IPS-20b (cell line): ENCODE results near the gene ADIPOR1.

ENCODE experiments used
- H3K27ac ChIP-seq: one replicate; pipeline ENCODE4 v1.5.1; 2013; ENCODE audit warnings: low read length
- H3K27me3 ChIP-seq: 2 replicates; pipeline ENCODE4 v1.6.1; 2013; ENCODE audit warnings: mild to moderate bottlenecking, low read length, inconsistent platforms; ENCODE audit not compliant: insufficient read depth
- H3K36me3 ChIP-seq: 2 replicates; pipeline ENCODE4 v1.6.1; 2013; ENCODE audit warnings: low read depth, mild to moderate bottlenecking, inconsistent platforms, low read length, moderate library complexity; ENCODE audit not compliant: insufficient read depth
- H3K4me1 ChIP-seq: 2 replicates; pipeline ENCODE4 v1.6.1; 2013; ENCODE audit warnings: mild to moderate bottlenecking, control low read depth, inconsistent platforms, low read length, moderate library complexity; ENCODE audit not compliant: insufficient read depth
- H3K4me3 ChIP-seq: 2 replicates; pipeline ENCODE4 v1.5.1; 2013; ENCODE audit warnings: mild to moderate bottlenecking, low read length, inconsistent platforms
- H3K9ac ChIP-seq: 2 replicates; pipeline ENCODE4 v1.6.1; 2013; ENCODE audit warnings: low read depth, mild to moderate bottlenecking, inconsistent platforms, low read length, moderate library complexity
- H3K9me3 ChIP-seq: 2 replicates; pipeline ENCODE4 v1.6.1; 2013; ENCODE audit warnings: mild to moderate bottlenecking, low read depth, low read length, inconsistent platforms; ENCODE audit not compliant: insufficient read depth

Gene ADIPOR1

GRCh38 chr1:202967684-202968281, 9.7 kb upstream of the ADIPOR1 start:
- H3K9me3 ChIP-seq, result no peaks in the 10 kb centered on the region
- peak overlapping the region; percentile 75 for H3K4me3 ChIP-seq
- peaks cover 17% of the 10 kb centered on the region for H3K36me3 ChIP-seq
- H3K4me1 ChIP-seq, result peaks cover 3% of the 10 kb centered on the region; the same call in 1 of the 2 replicates
- peaks cover 11% of the 10 kb centered on the region for H3K27me3 ChIP-seq
- peak overlapping the region; percentile 68; the same call in 1 of the 2 replicates for H3K9ac ChIP-seq
- H3K27ac ChIP-seq, result no peak overlapping the region

- H3K4me3 ChIP-seq, result peak overlapping the region; percentile 91
- H3K9ac ChIP-seq, result peak overlapping the region; percentile 86; the same call in 1 of the 2 replicates
- H3K27me3 ChIP-seq, result peaks cover 11% of the 10 kb centered on the region
- H3K27ac ChIP-seq, result no peak overlapping the region
- peaks cover 26% of the 10 kb centered on the region for H3K36me3 ChIP-seq
- H3K4me1 ChIP-seq, result peaks cover 3% of the 10 kb centered on the region; the same call in 1 of the 2 replicates
- no peaks in the 10 kb centered on the region for H3K9me3 ChIP-seq
Measured at GRCh38 chr1:202966006-202966898, 8.1 kb upstream of the ADIPOR1 start.

DNA sequence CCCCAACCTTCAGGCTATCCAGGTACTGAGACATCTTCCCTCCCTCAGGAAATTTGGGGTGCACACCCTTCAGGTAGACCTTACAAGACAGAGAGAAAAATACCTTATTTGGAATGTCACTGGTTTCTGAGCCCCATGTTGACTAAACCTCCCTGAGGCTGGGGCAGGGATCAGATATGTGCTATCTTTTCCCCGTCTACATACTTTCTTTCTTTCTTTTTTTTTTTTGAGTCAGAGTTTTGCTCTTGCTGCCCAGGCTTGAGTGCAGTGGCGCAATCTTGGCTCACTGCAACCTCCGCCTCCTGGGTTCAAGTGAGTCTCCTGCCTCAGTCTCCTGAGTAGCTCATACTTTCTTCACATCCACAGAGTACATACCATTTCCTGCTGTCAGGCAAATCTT, 7.3 kb upstream of the ADIPOR1 start:
- Histone ChIP-seq H3K36me3 (peaks cover 26% of the 10 kb centered on the region), H3K4me3 (no peak overlapping the region), H3K9ac (no peak overlapping the region), H3K27ac (no peak overlapping the region), H3K9me3 (no peaks in the 10 kb centered on the region), H3K4me1 (peaks cover 3% of the 10 kb centered on the region; the same call in 1 of the 2 replicates), H3K27me3 (peaks cover 11% of the 10 kb centered on the region)

- H3K36me3 ChIP-seq, result peaks cover 26% of the 10 kb centered on the region
- H3K27me3 ChIP-seq, result peaks cover 11% of the 10 kb centered on the region
- no peak overlapping the region for H3K4me3 ChIP-seq
- H3K9ac ChIP-seq, result no peak overlapping the region
- peaks cover 3% of the 10 kb centered on the region; the same call in 1 of the 2 replicates for H3K4me1 ChIP-seq
- no peak overlapping the region for H3K27ac ChIP-seq
- H3K9me3 ChIP-seq, result no peaks in the 10 kb centered on the region
Measured at GRCh38 chr1:202964791-202965410, 6.8 kb upstream of the ADIPOR1 start.

DNA sequence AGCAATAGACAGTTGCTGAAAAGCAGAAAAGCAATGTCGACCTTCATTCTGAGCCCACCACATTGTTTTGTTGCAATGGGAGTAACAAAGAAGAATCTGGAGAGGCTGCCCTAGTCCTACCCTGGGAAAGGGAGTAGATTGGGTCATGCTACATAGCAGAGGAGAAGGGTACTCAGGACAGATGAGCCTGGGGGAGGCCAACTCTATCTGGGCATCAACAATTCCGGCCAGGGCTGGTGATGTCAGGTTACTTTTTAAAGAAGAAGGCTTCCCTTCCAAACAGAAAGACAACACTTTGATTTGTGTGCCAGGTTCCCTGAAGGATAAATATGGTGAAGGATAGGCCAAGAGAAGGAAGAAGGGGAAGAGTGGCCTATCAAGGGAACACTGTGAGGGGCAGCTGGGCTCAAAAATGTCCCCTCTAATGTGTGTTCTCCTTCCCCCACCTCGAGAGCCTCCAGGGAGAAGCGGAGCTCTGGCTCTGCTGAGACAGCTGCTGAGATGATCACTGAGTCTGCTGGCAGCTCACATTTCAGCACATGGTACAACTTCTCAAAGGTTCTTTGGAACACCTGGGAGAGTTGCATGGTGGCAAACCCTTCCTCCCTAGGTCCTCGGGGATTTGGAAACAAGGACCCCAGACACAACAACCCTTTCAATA, 3.2 kb upstream of the ADIPOR1 start:
- H3K4me3 ChIP-seq, result no peak overlapping the region
- no peaks in the 10 kb centered on the region for H3K4me1 ChIP-seq
- H3K36me3 ChIP-seq, result peaks cover 26% of the 10 kb centered on the region
- H3K9ac ChIP-seq, result no peak overlapping the region
- H3K27me3 ChIP-seq, result no peaks in the 10 kb centered on the region; the same call in 1 of the 2 replicates
- no peak overlapping the region for H3K27ac ChIP-seq
- no peaks in the 10 kb centered on the region for H3K9me3 ChIP-seq

DNA sequence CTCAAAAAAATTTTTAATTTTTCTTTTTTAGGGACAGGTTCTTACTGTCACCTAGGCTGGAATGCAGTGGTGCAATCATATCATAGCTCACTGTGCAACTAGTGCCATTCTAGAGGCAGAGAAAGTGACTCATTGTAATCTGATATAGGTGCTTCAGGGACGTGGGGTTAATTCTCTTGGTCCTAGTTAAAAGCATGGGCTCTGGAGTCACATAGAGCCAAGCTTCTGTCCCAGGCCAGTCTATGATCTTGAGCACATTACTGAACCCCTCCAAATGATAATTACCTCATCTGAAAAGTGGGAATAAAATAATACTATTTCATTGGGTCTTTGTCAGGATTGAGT, 1.1 kb upstream of the ADIPOR1 start:
- Histone ChIP-seq H3K4me1 (no peaks in the 10 kb centered on the region), H3K27me3 (no peaks in the 10 kb centered on the region), H3K4me3 (no peak overlapping the region), H3K9me3 (no peaks in the 10 kb centered on the region), H3K27ac (no peak overlapping the region), H3K36me3 (peaks cover 25% of the 10 kb centered on the region), H3K9ac (no peak overlapping the region)

- Histone ChIP-seq H3K9ac (peak overlapping the region; percentile 86; the same call in 1 of the 2 replicates), H3K4me1 (no peaks in the 10 kb centered on the region), H3K36me3 (peaks cover 21% of the 10 kb centered on the region), H3K27me3 (no peaks in the 10 kb centered on the region), H3K27ac (no peak overlapping the region), H3K4me3 (peak overlapping the region; percentile 91), H3K9me3 (no peaks in the 10 kb centered on the region)
Measured at GRCh38 chr1:202958544-202959275, 598 bp upstream of the ADIPOR1 start.

DNA sequence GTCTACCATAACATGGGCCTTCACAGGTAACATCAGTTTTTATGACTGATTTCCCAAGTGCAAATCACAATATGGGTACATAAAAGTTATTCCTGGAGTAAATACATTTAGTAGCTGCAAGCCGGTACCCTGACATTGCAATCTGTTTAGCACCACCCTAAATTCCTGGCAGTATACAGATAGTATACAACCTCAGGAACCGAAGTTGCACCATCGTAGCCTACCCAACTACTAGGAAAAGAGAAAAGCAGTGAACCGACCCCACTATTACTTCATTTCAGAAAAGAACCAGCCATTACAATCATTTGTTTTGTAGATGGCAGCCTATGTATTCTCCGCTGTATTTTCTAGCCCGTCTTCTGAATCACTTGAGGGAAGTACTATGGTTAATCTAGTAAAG, 1.1 kb downstream of the ADIPOR1 start:
- peak overlapping the region; percentile 91 for H3K4me3 ChIP-seq
- H3K36me3 ChIP-seq, result peaks cover 6% of the 10 kb centered on the region
- peak overlapping the region; percentile 89; the same call in 1 of the 2 replicates for H3K9ac ChIP-seq
- H3K27me3 ChIP-seq, result no peaks in the 10 kb centered on the region
- H3K4me1 ChIP-seq, result no peaks in the 10 kb centered on the region
- H3K9me3 ChIP-seq, result no peaks in the 10 kb centered on the region
- H3K27ac ChIP-seq, result no peak overlapping the region

DNA sequence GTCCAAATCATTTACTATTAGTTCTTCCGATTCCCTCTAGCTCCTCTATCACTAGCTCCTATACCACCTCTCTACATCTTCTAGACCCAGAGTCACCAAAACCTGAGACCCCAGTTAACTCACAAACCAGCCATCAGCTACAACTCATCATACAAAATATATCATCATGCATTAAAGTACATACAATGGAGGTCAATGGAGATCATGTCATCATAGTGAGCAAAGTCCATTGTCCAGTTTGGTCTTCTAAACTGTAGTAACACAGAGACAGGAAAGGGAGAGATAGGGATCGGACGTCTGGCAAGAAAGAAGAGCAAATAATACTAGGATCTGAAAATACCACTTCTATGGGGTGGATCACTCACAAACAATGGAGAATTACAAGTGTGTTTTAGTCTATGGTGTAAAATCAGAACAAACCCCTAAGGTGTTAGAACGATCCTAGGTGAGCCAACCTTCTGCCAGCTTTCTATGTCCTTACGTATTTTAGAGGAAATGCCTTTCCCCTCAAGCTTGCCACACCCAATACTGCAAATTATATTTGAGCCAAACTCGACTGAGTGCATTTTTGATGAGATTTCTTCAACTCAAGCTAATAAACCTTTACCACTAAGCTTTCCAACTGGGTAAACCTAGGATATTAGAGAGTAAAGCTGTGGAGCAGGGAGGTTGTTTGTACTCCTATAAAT, 3.9 kb downstream of the ADIPOR1 start:
- Histone ChIP-seq H3K36me3 (peaks cover 29% of the 10 kb centered on the region), H3K9ac (no peak overlapping the region), H3K9me3 (no peaks in the 10 kb centered on the region), H3K4me1 (no peaks in the 10 kb centered on the region), H3K27me3 (no peaks in the 10 kb centered on the region), H3K27ac (no peak overlapping the region), H3K4me3 (no peak overlapping the region)

DNA sequence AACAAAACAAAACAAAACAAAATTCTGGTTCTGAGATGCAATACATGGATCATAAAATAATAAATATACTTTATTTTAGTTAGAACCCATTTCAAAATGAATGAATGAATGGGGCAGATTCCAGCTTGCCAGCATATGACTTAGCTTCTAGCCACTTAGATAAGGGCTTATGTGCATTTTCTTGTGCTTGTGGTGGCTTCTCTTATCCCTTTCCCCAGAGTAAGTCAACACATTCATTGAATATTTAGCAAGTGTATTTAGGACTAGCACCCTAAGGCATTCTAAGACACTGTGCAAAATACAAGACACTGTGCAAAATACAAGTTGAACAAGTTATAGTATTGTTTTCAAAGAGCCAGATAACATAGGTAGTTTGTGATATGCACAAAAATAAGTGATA, 4.7 kb downstream of the ADIPOR1 start:
- Histone ChIP-seq H3K27me3 (no peaks in the 10 kb centered on the region), H3K9ac (no peak overlapping the region), H3K4me1 (no peaks in the 10 kb centered on the region), H3K9me3 (no peaks in the 10 kb centered on the region), H3K36me3 (peaks cover 36% of the 10 kb centered on the region), H3K27ac (no peak overlapping the region), H3K4me3 (no peak overlapping the region)
